HCEC 1CT (cell line): Measurements from ENCODE around the gene ACTRT2.

Source experiments
- DNase-seq: peaks from one replicate; pipeline ENCODE4 v3.0.0-alpha.2; 2017

ACTRT2 gene

GRCh38 chr1:3003039-3003940 is 18.0 kb upstream of the ACTRT2 start:
- DNase-seq, result no peak

- no peak for DNase-seq
Observed at GRCh38 chr1:3003941-3004270, 17.4 kb upstream of the ACTRT2 start.

- DNase-seq, result no peak
Observed at GRCh38 chr1:3004285-3005205, 16.7 kb upstream of the ACTRT2 start.

GRCh38 chr1:3005771-3006170 is 15.5 kb upstream of the ACTRT2 start:
- no peak for DNase-seq

- no peak for DNase-seq
Observed at GRCh38 chr1:3007298-3008147, 13.7 kb upstream of the ACTRT2 start.

GRCh38 chr1:3009021-3009420 is 12.2 kb upstream of the ACTRT2 start:
- DNase-seq, result no peak

- no peak for DNase-seq
Observed at GRCh38 chr1:3009556-3009955, 11.7 kb upstream of the ACTRT2 start.

GRCh38 chr1:3011127-3011526 is 10.1 kb upstream of the ACTRT2 start:
- no peak for DNase-seq

- DNase-seq, result no peak
Observed at GRCh38 chr1:3011631-3012455, 9.4 kb upstream of the ACTRT2 start.

- no peak for DNase-seq
Observed at GRCh38 chr1:3012456-3013291, 8.6 kb upstream of the ACTRT2 start.

- DNase-seq, result no peak
Observed at GRCh38 chr1:3013371-3014049, 7.8 kb upstream of the ACTRT2 start.

GRCh38 chr1:3014050-3014440 is 7.2 kb upstream of the ACTRT2 start:
- no peak for DNase-seq

- DNase-seq, result no peak
Observed at GRCh38 chr1:3014443-3015268, 6.6 kb upstream of the ACTRT2 start.

- no peak for DNase-seq
Observed at GRCh38 chr1:3015269-3015635, 6.0 kb upstream of the ACTRT2 start.

- DNase-seq, result no peak
Observed at GRCh38 chr1:3015744-3016143, 5.5 kb upstream of the ACTRT2 start.

GRCh38 chr1:3016641-3017439 is 4.4 kb upstream of the ACTRT2 start:
- no peak for DNase-seq

- DNase-seq, result no peak
Observed at GRCh38 chr1:3017440-3018050, 3.7 kb upstream of the ACTRT2 start.

- no peak for DNase-seq
Observed at GRCh38 chr1:3018051-3018471, 3.2 kb upstream of the ACTRT2 start.
